Fibroblast of lung (primary cell): ENCODE data around the gene OR2M2. TPM values are rescaled to one million over a fixed set of nuclear protein-coding genes. Genes with fewer than 3 reads are reported as not detected.

Experiments
- DNase-seq, 2 donors: peaks; one replicate each; pipeline versions ENCODE4 v3.0.0 to v3.0.0-alpha.2; 2010; ENCODE audit warnings: low read depth in 2 of 2
- H2AFZ ChIP-seq: 2 replicates; pipeline ENCODE4 v1.5.1; 2012; ENCODE audit warnings: low read length, control low read depth, inconsistent platforms
- H3K27ac ChIP-seq: 2 replicates; pipeline ENCODE4 v1.5.1; 2011; ENCODE audit warnings: low read length, control low read depth; ENCODE audit not compliant: insufficient read depth
- H3K27me3 ChIP-seq: 2 replicates; pipeline ENCODE4 v1.5.1; 2011; ENCODE audit warnings: mild to moderate bottlenecking, low read length; ENCODE audit not compliant: control insufficient read depth, insufficient read depth
- H3K36me3 ChIP-seq: 2 replicates; pipeline ENCODE4 v1.5.1; 2011; ENCODE audit warnings: low read length; ENCODE audit not compliant: control insufficient read depth, insufficient read depth
- H3K4me1 ChIP-seq: 2 replicates; pipeline ENCODE4 v1.5.1; 2011; ENCODE audit warnings: low read length; ENCODE audit not compliant: control insufficient read depth, insufficient read depth; ENCODE audit errors: extremely low read depth
- H3K4me2 ChIP-seq: 2 replicates; pipeline ENCODE4 v1.5.1; 2011; ENCODE audit warnings: low read length, control low read depth; ENCODE audit not compliant: insufficient read depth; ENCODE audit errors: extremely low read depth
- H3K4me3 ChIP-seq, 4 experiments: fragments of 200-600 bp in 1 of 4; sonication (generic) in 1 of 4; replicated peaks in 1 of 4; 2 replicates each; pipeline ENCODE4 v1.5.1; 2011 to 2016; ENCODE audit warnings: low read length in 4 of 4, low read depth in 3 of 4, mild to moderate bottlenecking in 3 of 4, control low read depth in 2 of 4, inconsistent platforms in 1 of 4, mixed read lengths in 1 of 4; ENCODE audit not compliant: insufficient read depth in 1 of 4; ENCODE audit errors: control extremely low read depth in 1 of 4
- H3K79me2 ChIP-seq: 2 replicates; pipeline ENCODE4 v1.5.1; 2012; ENCODE audit warnings: mild to moderate bottlenecking, low read length, inconsistent platforms; ENCODE audit not compliant: control insufficient read depth, insufficient read depth
- H3K9ac ChIP-seq: 2 replicates; pipeline ENCODE4 v1.5.1; 2011; ENCODE audit warnings: mild to moderate bottlenecking, low read length, control low read depth; ENCODE audit not compliant: insufficient read depth
- H3K9me3 ChIP-seq: 2 replicates; pipeline ENCODE4 v1.5.1; 2012; ENCODE audit warnings: low read depth, low read length; ENCODE audit not compliant: control insufficient read depth, insufficient read depth
- H4K20me1 ChIP-seq: 2 replicates; pipeline ENCODE4 v1.5.1; 2011; ENCODE audit warnings: low read length; ENCODE audit not compliant: control insufficient read depth, insufficient read depth; ENCODE audit errors: extremely low read depth
- EZH2 ChIP-seq: IDR thresholded peaks from 2 replicates; pipeline ENCODE4 v1.5.1; 2012; ENCODE audit warnings: low read length, control low read depth, mild to moderate bottlenecking; ENCODE audit errors: missing control alignments
- polyA plus RNA-seq, 2 donors: library from polyadenylated mRNA; depleted of rRNA in 1 of 2; stranded (reverse) in 1 of 2; unstranded in 1 of 2; fragments of >200 nt; gene quantifications; 2 replicates each; pipeline ENCODE4 v1.2.1, GENCODE V29; 2011 to 2012; ENCODE audit warnings: missing spikeins in 1 of 2
- total RNA-seq: library from RNA; depleted of rRNA; stranded (reverse); fragments of >200 nt; gene quantifications from 2 replicates; pipeline ENCODE4 v1.2.1, GENCODE V29; 2014
- TF ChIP-seq, protein P1 (sequence below), 2 donors: IDR thresholded peaks in 1 of 2; conservative IDR thresholded peaks in 1 of 2; 1 replicate in 1 of 2; 2 replicates in 1 of 2; pipeline ENCODE4 v1.5.1; 2011 to 2012; ENCODE audit warnings: low read length in 2 of 2, control low read depth in 1 of 2, inconsistent platforms in 1 of 2, low read depth in 1 of 2, mild to moderate bottlenecking in 1 of 2

The OR2M2 gene
- total and polyA plus RNA-seq, 2 donors (not counting 1 experiment from before 2014, with no cell fraction given): not detected

DNA sequence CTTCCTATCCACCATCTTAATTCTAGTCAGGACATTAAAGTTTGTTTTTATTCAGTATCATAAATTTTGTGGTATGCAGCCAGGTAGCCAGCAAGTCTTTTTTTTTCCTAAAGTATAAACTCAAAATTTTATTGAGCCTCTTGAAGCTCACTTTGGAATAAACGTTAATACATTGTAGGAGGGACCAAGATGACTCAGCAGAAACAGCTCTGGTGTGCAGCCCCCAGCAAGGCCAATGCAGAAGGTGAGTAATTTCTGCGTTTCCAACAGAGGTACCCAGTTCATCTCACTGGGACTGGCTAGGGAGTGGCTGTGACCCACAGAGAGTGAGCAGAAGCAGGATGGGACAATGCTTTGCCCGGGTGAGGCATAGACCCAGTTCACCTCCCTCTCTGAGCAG lies 12.7 kb downstream of the OR2M2 start:
- no peak for DNase-seq
- Histone ChIP-seq H3K9ac (no peak overlapping the region), H3K4me2 (no peak overlapping the region), H3K9me3 (no peaks in the 10 kb centered on the region), H3K79me2 (no peaks in the 10 kb centered on the region), H3K27me3 (no peaks in the 10 kb centered on the region), H4K20me1 (no peaks in the 10 kb centered on the region), H2AFZ (no peak overlapping the region), H3K4me1 (no peaks in the 10 kb centered on the region), H3K36me3 (no peaks in the 10 kb centered on the region), H3K27ac (no peak overlapping the region), H3K4me3 (no peak overlapping the region)
- no peak for TF ChIP-seq EZH2
- TF ChIP-seq, protein P1, sequence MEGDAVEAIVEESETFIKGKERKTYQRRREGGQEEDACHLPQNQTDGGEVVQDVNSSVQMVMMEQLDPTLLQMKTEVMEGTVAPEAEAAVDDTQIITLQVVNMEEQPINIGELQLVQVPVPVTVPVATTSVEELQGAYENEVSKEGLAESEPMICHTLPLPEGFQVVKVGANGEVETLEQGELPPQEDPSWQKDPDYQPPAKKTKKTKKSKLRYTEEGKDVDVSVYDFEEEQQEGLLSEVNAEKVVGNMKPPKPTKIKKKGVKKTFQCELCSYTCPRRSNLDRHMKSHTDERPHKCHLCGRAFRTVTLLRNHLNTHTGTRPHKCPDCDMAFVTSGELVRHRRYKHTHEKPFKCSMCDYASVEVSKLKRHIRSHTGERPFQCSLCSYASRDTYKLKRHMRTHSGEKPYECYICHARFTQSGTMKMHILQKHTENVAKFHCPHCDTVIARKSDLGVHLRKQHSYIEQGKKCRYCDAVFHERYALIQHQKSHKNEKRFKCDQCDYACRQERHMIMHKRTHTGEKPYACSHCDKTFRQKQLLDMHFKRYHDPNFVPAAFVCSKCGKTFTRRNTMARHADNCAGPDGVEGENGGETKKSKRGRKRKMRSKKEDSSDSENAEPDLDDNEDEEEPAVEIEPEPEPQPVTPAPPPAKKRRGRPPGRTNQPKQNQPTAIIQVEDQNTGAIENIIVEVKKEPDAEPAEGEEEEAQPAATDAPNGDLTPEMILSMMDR (conservative IDR thresholded peaks at IDR 0.05 in 1 of 2, IDR thresholded peaks at IDR 0.05 in 1 of 2; ENCODE audit: low read depth in 1 of 2, low read length in 2 of 2): no peak

DNA sequence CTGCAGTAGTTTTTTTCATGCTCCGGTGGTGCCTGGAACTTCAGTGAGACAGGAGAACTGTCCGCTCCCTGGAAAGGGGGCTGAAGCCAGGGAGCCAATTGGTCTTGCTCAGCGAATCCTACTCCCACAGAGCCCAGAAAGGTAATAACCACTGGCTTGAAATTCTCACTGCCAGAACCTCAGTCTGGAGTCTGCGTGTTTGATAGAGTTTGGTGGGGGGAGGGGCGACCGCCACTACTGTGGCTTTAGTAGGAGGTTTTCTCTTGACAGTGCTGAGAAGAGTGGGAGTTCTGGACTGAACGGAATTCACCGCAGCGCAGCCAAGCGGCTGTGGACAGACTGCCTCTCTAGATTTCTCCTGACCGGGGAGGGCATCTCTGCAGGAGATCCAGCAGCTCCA lies 14.4 kb downstream of the OR2M2 start:
- no peak overlapping the region for H2AFZ ChIP-seq
- no peaks in the 10 kb centered on the region for H4K20me1 ChIP-seq
- H3K27ac ChIP-seq: no peak overlapping the region
- no peaks in the 10 kb centered on the region for H3K79me2 ChIP-seq
- no peak overlapping the region for H3K4me2 ChIP-seq
- no peaks in the 10 kb centered on the region for H3K27me3 ChIP-seq
- no peak for DNase-seq
- no peak for TF ChIP-seq EZH2
- TF ChIP-seq, protein P1 (conservative IDR thresholded peaks at IDR 0.05 in 1 of 2, IDR thresholded peaks at IDR 0.05 in 1 of 2; ENCODE audit: low read depth in 1 of 2, low read length in 2 of 2): no peak
- no peaks in the 10 kb centered on the region for H3K4me1 ChIP-seq
- H3K36me3 ChIP-seq: no peaks in the 10 kb centered on the region
- no peaks in the 10 kb centered on the region for H3K9me3 ChIP-seq
- no peak overlapping the region for H3K4me3 ChIP-seq
- H3K9ac ChIP-seq: no peak overlapping the region

DNA sequence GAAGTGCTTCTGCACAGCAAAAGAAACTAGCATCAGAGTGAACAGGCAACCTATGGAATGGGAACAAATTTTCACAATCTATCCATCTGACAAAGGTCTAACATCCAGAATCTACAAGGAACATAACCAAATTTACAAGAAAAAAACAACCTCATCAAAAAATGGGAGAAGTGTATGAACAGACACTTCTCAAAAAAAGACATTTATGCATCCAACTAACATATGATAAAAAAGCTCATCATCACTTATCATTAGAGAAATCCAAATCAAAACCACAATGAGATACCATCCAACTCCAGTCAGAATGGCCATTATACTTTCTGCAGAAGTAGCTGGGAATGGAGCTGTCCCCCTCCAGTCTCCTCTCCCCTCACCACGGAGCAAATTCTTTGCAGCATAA lies 19.5 kb downstream of the OR2M2 start:
- H3K27ac ChIP-seq: no peak overlapping the region
- no peaks in the 10 kb centered on the region for H3K79me2 ChIP-seq
- H3K9me3 ChIP-seq: no peaks in the 10 kb centered on the region

More for the DNA sequence above, 19.5 kb downstream of the OR2M2 start:
- Histone ChIP-seq H3K36me3 (no peaks in the 10 kb centered on the region), H2AFZ (no peak overlapping the region), H3K4me3 (no peak overlapping the region), H3K4me2 (no peak overlapping the region), H3K4me1 (no peaks in the 10 kb centered on the region), H3K9ac (no peak overlapping the region), H3K27me3 (no peaks in the 10 kb centered on the region), H4K20me1 (no peaks in the 10 kb centered on the region)
- DNase-seq: no peak
- TF ChIP-seq, protein P1 (conservative IDR thresholded peaks at IDR 0.05 in 1 of 2, IDR thresholded peaks at IDR 0.05 in 1 of 2; ENCODE audit: low read depth in 1 of 2, low read length in 2 of 2): no peak
- no peak for TF ChIP-seq EZH2
